Small intestine (tissue), 16 donors: ENCODE data around the gene RCCD1. TPM values are rescaled to one million over a fixed set of nuclear protein-coding genes. Genes with fewer than 3 reads are reported as not detected.
A peak's percentile ranks its signal among the peaks of the same experiment; 100 is the strongest.
"Not testable (repeated sequence)": the region's sequence is repeated elsewhere in the genome, so short reads cannot be mapped to it uniquely, and the experiment has no call there.

ENCODE experiments used
- DNase-seq, 2 donors: peaks; one replicate each; pipeline versions ENCODE4 v3.0.0 to v3.0.0-alpha.2; 2013
- FAIRE-seq: peaks from 2 replicates; lab custom pipeline; 2012; peaks lifted over from hg19 to GRCh38; lab: Jason Lieb, UNC
- H3K27ac ChIP-seq, 3 donors: one replicate each; pipeline ENCODE4 v1.5.1; 2013; ENCODE audit warnings: low read length in 2 of 3, mild to moderate bottlenecking in 2 of 3, control low read depth in 1 of 3, inconsistent platforms in 1 of 3, low read depth in 1 of 3, moderate library complexity in 1 of 3
- H3K27me3 ChIP-seq, 3 donors: one replicate each; pipeline ENCODE4 v1.6.1; 2013; ENCODE audit warnings: low read length in 3 of 3, inconsistent platforms in 1 of 3; ENCODE audit not compliant: control insufficient read depth in 3 of 3, insufficient read depth in 3 of 3
- H3K36me3 ChIP-seq, 3 donors: one replicate each; pipeline ENCODE4 v1.6.1; 2013; ENCODE audit warnings: low read length in 3 of 3, inconsistent platforms in 1 of 3, low read depth in 1 of 3, mild to moderate bottlenecking in 1 of 3, moderate library complexity in 1 of 3; ENCODE audit not compliant: control insufficient read depth in 3 of 3, insufficient read depth in 2 of 3
- H3K4me1 ChIP-seq, 3 donors: one replicate each; pipeline ENCODE4 v1.6.1; 2013; ENCODE audit warnings: low read length in 2 of 3, inconsistent platforms in 1 of 3, low read depth in 1 of 3, mild to moderate bottlenecking in 1 of 3, moderate library complexity in 1 of 3; ENCODE audit not compliant: control insufficient read depth in 3 of 3, insufficient read depth in 2 of 3
- H3K4me3 ChIP-seq, 3 donors: one replicate each; pipeline ENCODE4 v1.5.1; 2013; ENCODE audit warnings: low read length in 3 of 3, control low read depth in 1 of 3, inconsistent platforms in 1 of 3, low read depth in 1 of 3, mild to moderate bottlenecking in 1 of 3, moderate library complexity in 1 of 3
- H3K9me3 ChIP-seq, 2 donors: one replicate each; pipeline ENCODE4 v1.6.1; 2013; ENCODE audit warnings: low read depth in 1 of 2, low read length in 1 of 2; ENCODE audit not compliant: control insufficient read depth in 2 of 2, insufficient read depth in 1 of 2
- WGBS, 3 donors: extraction: QIAGEN DNeasy Blood & Tissue Kit; methylation state at CpG; one replicate each; pipeline ENCODE4 v1.1.7; 2013; 5-methylcytosine and 5-hydroxymethylcytosine counted together
- long read RNA-seq, 10 donors: transcript quantifications; one replicate each; lab custom pipeline, GENCODE V29; 2026
- polyA plus RNA-seq, 4 donors: library from polyadenylated mRNA; stranded (reverse) in 3 of 4; unstranded in 1 of 4; fragments of 200-250 nt in 3 of 4; fragments of 120-200 nt in 1 of 4; gene quantifications; one replicate each; pipeline versions ENCODE4 v1.2.1 to v1.2.3, GENCODE V29; 2013
- donor health status: healthy with polysubstance abuse.
- donor health status: control.
- donor health status: control.
- donor health status: Bipolar disorder and iron deficiency.
- donor health status: healthy.

Gene RCCD1
- polyA plus RNA-seq, result 10 to 100 TPM in 2 of 4 donors, 1 to 10 TPM in 2; 4.9 to 20.9 (median 9.7) TPM
- long read RNA-seq, donor 1, result 0 reads
- long read RNA-seq, donor 2, result 0 reads
- long read RNA-seq, donor 3, result 0 reads
- long read RNA-seq, donor 4, result 0 reads
- long read RNA-seq, donor 5, result 0 reads
- long read RNA-seq, donor 6, partial matches to known transcripts, result 0 of 1 reads
- long read RNA-seq, donor 6, other reads (novel, unspliced or antisense), result 0 of 1 reads
- long read RNA-seq, donor 7, partial matches to known transcripts, result 133 of 134 reads
- long read RNA-seq, donor 7, other reads (novel, unspliced or antisense), result 0 of 134 reads
- long read RNA-seq, donor 8, partial matches to known transcripts, result 0 of 1 reads
- long read RNA-seq, donor 8, other reads (novel, unspliced or antisense), result 0 of 1 reads
- long read RNA-seq, donor 9, partial matches to known transcripts, result 0 of 1 reads
- long read RNA-seq, donor 9, other reads (novel, unspliced or antisense), result 0 of 1 reads
- long read RNA-seq, donor 10, partial matches to known transcripts, result 0 of 1 reads
- long read RNA-seq, donor 10, other reads (novel, unspliced or antisense), result 0 of 1 reads

GRCh38 chr15:90954712-90955623 is at the start of gene RCCD1:
Gene RCCD1, plus strand, starts transcription at chr15:90954884. Its CDS starts 1,851 bp downstream, at chr15:90956735.
- WGBS, 3 donors, result 0 to 2% (median 1%) methylated on average over 68 to 69 of the region's 69 CpGs
- H3K27me3 ChIP-seq, result no peaks in the 10 kb centered on the region
- H3K27ac ChIP-seq, result peak within 1 kb of the TSS; percentile 85 to 95 (median 94)
- peak; percentile 96 to 98 for DNase-seq
- H3K36me3 ChIP-seq, result peaks cover 0 to 54% (median 3%) of the 10 kb centered on the region in 3 donors
- no peak for FAIRE-seq
- no peaks in the 10 kb centered on the region for H3K9me3 ChIP-seq
- peaks cover 3 to 13% (median 3%) of the 10 kb centered on the region in 3 donors for H3K4me1 ChIP-seq
- peak within 1 kb of the TSS; percentile 57 to 69 (median 62) for H3K4me3 ChIP-seq

- Histone ChIP-seq H3K4me1 (peaks cover 0 to 13% (median 2%) of the 10 kb centered on the region in 3 donors), H3K4me3 (no peak overlapping the region), H3K27ac (no peak overlapping the region), H3K27me3 (no peaks in the 10 kb centered on the region), H3K36me3 (peaks cover 3 to 54% (median 24%) of the 10 kb centered on the region in 3 donors), H3K9me3 (no peaks in the 10 kb centered on the region)
- DNase-seq, result no peak
- FAIRE-seq, result no peak
- 94 to 96% (median 94%) methylated on average over 26 to 28 of the region's 28 CpGs for WGBS, 3 donors
Observed at GRCh38 chr15:90905306-90906180, 49.1 kb upstream of the RCCD1 start.

- peaks cover 5 to 62% (median 28%) of the 10 kb centered on the region in 3 donors for H3K36me3 ChIP-seq
- DNase-seq (no peak), FAIRE-seq (no peak)
- no peak overlapping the region for H3K27ac ChIP-seq
- H3K27me3 ChIP-seq, result no peaks in the 10 kb centered on the region
- 95 to 97% (median 96%) methylated on average over 11 of the region's 11 CpGs for WGBS, 3 donors
- peaks cover 0 to 13% (median 2%) of the 10 kb centered on the region in 3 donors for H3K4me1 ChIP-seq
- no peaks in the 10 kb centered on the region for H3K9me3 ChIP-seq
- no peak overlapping the region for H3K4me3 ChIP-seq
Observed at GRCh38 chr15:90906181-90906849, 48.4 kb upstream of the RCCD1 start.

- Histone ChIP-seq H3K4me3 (no peak overlapping the region), H3K27me3 (no peaks in the 10 kb centered on the region), H3K9me3 (no peaks in the 10 kb centered on the region), H3K36me3 (peaks cover 5 to 70% (median 28%) of the 10 kb centered on the region in 3 donors), H3K27ac (no peak overlapping the region), H3K4me1 (peaks cover 0 to 7% (median 0%) of the 10 kb centered on the region in 3 donors)
- DNase-seq, result no peak
- 81 to 89% (median 87%) methylated on average over 15 of the region's 15 CpGs for WGBS, 3 donors
- no peak for FAIRE-seq
Observed at GRCh38 chr15:90907051-90907660, 47.5 kb upstream of the RCCD1 start.

GRCh38 chr15:90907838-90908507 is 46.7 kb upstream of the RCCD1 start:
- no peak overlapping the region for H3K27ac ChIP-seq
- FAIRE-seq (no peak), DNase-seq (no peak)
- no peaks in the 10 kb centered on the region for H3K9me3 ChIP-seq
- no peaks in the 10 kb centered on the region for H3K27me3 ChIP-seq
- H3K4me3 ChIP-seq, result no peak overlapping the region
- H3K36me3 ChIP-seq, result peaks cover 10 to 78% (median 36%) of the 10 kb centered on the region in 3 donors
- peaks cover 0 to 7% (median 0%) of the 10 kb centered on the region in 3 donors for H3K4me1 ChIP-seq
- WGBS, 3 donors, result 87 to 90% (median 89%) methylated on average over 9 of the region's 9 CpGs

- not testable (repeated sequence) for H3K27me3 ChIP-seq, H3K27ac ChIP-seq, H3K9me3 ChIP-seq, H3K4me3 ChIP-seq, FAIRE-seq, H3K4me1 ChIP-seq, DNase-seq
- WGBS, 3 donors, result 88 to 91% (median 89%) methylated on average over 11 of the region's 11 CpGs
- peaks cover 13 to 89% (median 38%) of the 10 kb centered on the region in 3 donors for H3K36me3 ChIP-seq
Observed at GRCh38 chr15:90909449-90909848, 45.2 kb upstream of the RCCD1 start.
